ENCODE results near the gene GMDS. TPM values are rescaled to one million over a fixed set of nuclear protein-coding genes. Genes with fewer than 3 reads are reported as not detected.

Gene GMDS
- total RNA-seq, 2 experiments from 2014 or later = 29.2 to 34.3 TPM

GRCh38 chr6:1806935-1807334, 438.5 kb downstream of the GMDS start:
- H3K27ac Mint-ChIP-seq = no peak overlapping the region
- POLR2A ChIA-PET = no interaction called here
- ATAC-seq (ENCODE audit: low read depth) (no peak), DNase-seq (no peak)
- H3K4me1 Mint-ChIP-seq = no peaks in the 10 kb centered on the region
- peaks cover 2% of the 10 kb centered on the region for H3K27me3 Mint-ChIP-seq
- H3K9me3 Mint-ChIP-seq = no peaks in the 10 kb centered on the region
- H3K4me3 Mint-ChIP-seq = no peak overlapping the region
- H3K36me3 Mint-ChIP-seq = no peaks in the 10 kb centered on the region

GRCh38 chr6:1802491-1803395, 442.7 kb downstream of the GMDS start:
- ATAC-seq (ENCODE audit: low read depth) (no peak), DNase-seq (no peak)
- no peak overlapping the region for H3K4me3 Mint-ChIP-seq
- POLR2A ChIA-PET = no interaction called here
- H3K27me3 Mint-ChIP-seq = peaks cover 2% of the 10 kb centered on the region
- peaks cover 3% of the 10 kb centered on the region for H3K4me1 Mint-ChIP-seq
- no peaks in the 10 kb centered on the region for H3K9me3 Mint-ChIP-seq
- no peak overlapping the region for H3K27ac Mint-ChIP-seq
- H3K36me3 Mint-ChIP-seq = no peaks in the 10 kb centered on the region

- Mint-ChIP-seq H3K9me3 (no peaks in the 10 kb centered on the region), H3K27ac (no peak overlapping the region), H3K27me3 (peaks cover 2% of the 10 kb centered on the region), H3K4me3 (no peak overlapping the region), H3K36me3 (no peaks in the 10 kb centered on the region), H3K4me1 (peaks cover 7% of the 10 kb centered on the region)
- DNase-seq (no peak), ATAC-seq (ENCODE audit: low read depth) (no peak)
- POLR2A ChIA-PET = no interaction called here
These were observed 444.0 kb downstream of the GMDS start for GRCh38 chr6:1801401-1801800.

- peaks cover under 1% of the 10 kb centered on the region for H3K27me3 Mint-ChIP-seq
- ATAC-seq (ENCODE audit: low read depth) (no peak), DNase-seq (no peak)
- POLR2A ChIA-PET = no interaction called here
- no peaks in the 10 kb centered on the region for H3K36me3 Mint-ChIP-seq
- no peak overlapping the region for H3K27ac Mint-ChIP-seq
- no peaks in the 10 kb centered on the region for H3K9me3 Mint-ChIP-seq
- no peak overlapping the region for H3K4me3 Mint-ChIP-seq
- H3K4me1 Mint-ChIP-seq = peaks cover 7% of the 10 kb centered on the region
These were observed 444.6 kb downstream of the GMDS start for GRCh38 chr6:1800845-1801244.

- Mint-ChIP-seq H3K4me3 (no peak overlapping the region), H3K36me3 (no peaks in the 10 kb centered on the region), H3K4me1 (peaks cover 7% of the 10 kb centered on the region), H3K9me3 (no peaks in the 10 kb centered on the region), H3K27me3 (no peaks in the 10 kb centered on the region), H3K27ac (no peak overlapping the region)
- POLR2A ChIA-PET = no interaction called here
- ATAC-seq (ENCODE audit: low read depth) (no peak), DNase-seq (no peak)
These were observed 446.5 kb downstream of the GMDS start for GRCh38 chr6:1798965-1799325.

GRCh38 chr6:1798303-1798964, 447.0 kb downstream of the GMDS start:
- Mint-ChIP-seq H3K4me3 (no peak overlapping the region), H3K27me3 (no peaks in the 10 kb centered on the region), H3K36me3 (peaks cover 2% of the 10 kb centered on the region), H3K4me1 (peaks cover 7% of the 10 kb centered on the region), H3K9me3 (no peaks in the 10 kb centered on the region), H3K27ac (no peak overlapping the region)
- DNase-seq (no peak), ATAC-seq (ENCODE audit: low read depth) (no peak)
- POLR2A ChIA-PET = no interaction called here

- ATAC-seq (ENCODE audit: low read depth) (no peak), DNase-seq (no peak)
- H3K36me3 Mint-ChIP-seq = peaks cover 2% of the 10 kb centered on the region
- no peak overlapping the region for H3K4me3 Mint-ChIP-seq
- no peaks in the 10 kb centered on the region for H3K9me3 Mint-ChIP-seq
- peaks cover 7% of the 10 kb centered on the region for H3K4me1 Mint-ChIP-seq
- POLR2A ChIA-PET = no interaction called here
- no peaks in the 10 kb centered on the region for H3K27me3 Mint-ChIP-seq
- no peak overlapping the region for H3K27ac Mint-ChIP-seq
These were observed 447.6 kb downstream of the GMDS start for GRCh38 chr6:1797801-1798200.

GRCh38 chr6:1796706-1797529, 448.5 kb downstream of the GMDS start:
- DNase-seq = no peak
- peaks cover 7% of the 10 kb centered on the region for H3K4me1 Mint-ChIP-seq
- no peak overlapping the region for H3K27ac Mint-ChIP-seq
- H3K4me3 Mint-ChIP-seq = no peak overlapping the region
- ATAC-seq (ENCODE audit: low read depth) = no peak
- POLR2A ChIA-PET = no interaction called here
- no peaks in the 10 kb centered on the region for H3K27me3 Mint-ChIP-seq
- H3K9me3 Mint-ChIP-seq = no peaks in the 10 kb centered on the region
- H3K36me3 Mint-ChIP-seq = peaks cover 2% of the 10 kb centered on the region

- Mint-ChIP-seq H3K4me1 (peaks cover 7% of the 10 kb centered on the region), H3K36me3 (peaks cover 2% of the 10 kb centered on the region), H3K9me3 (no peaks in the 10 kb centered on the region), H3K27ac (no peak overlapping the region), H3K4me3 (no peak overlapping the region), H3K27me3 (no peaks in the 10 kb centered on the region)
- ATAC-seq (ENCODE audit: low read depth) = no peak
- POLR2A ChIA-PET = no interaction called here
- DNase-seq = no peak
These were observed 449.5 kb downstream of the GMDS start for GRCh38 chr6:1795910-1796309.

- ATAC-seq (ENCODE audit: low read depth) (peak; percentile 61), DNase-seq (no peak)
- POLR2A ChIA-PET = no interaction called here
- Mint-ChIP-seq H3K36me3 (peaks cover 2% of the 10 kb centered on the region), H3K4me1 (peaks cover 5% of the 10 kb centered on the region), H3K9me3 (no peaks in the 10 kb centered on the region), H3K27ac (no peak overlapping the region), H3K4me3 (no peak overlapping the region), H3K27me3 (no peaks in the 10 kb centered on the region)
These were observed 452.4 kb downstream of the GMDS start for GRCh38 chr6:1792989-1793388.

- DNase-seq (no peak), ATAC-seq (ENCODE audit: low read depth) (no peak)
- no peaks in the 10 kb centered on the region for H3K9me3 Mint-ChIP-seq
- H3K4me1 Mint-ChIP-seq = no peaks in the 10 kb centered on the region
- no peak overlapping the region for H3K4me3 Mint-ChIP-seq
- no peaks in the 10 kb centered on the region for H3K27me3 Mint-ChIP-seq
- H3K36me3 Mint-ChIP-seq = peaks cover 2% of the 10 kb centered on the region
- POLR2A ChIA-PET = no interaction called here
- no peak overlapping the region for H3K27ac Mint-ChIP-seq
These were observed 454.7 kb downstream of the GMDS start for GRCh38 chr6:1790684-1791083.

- ATAC-seq (ENCODE audit: low read depth) = no peak
- no peaks in the 10 kb centered on the region for H3K9me3 Mint-ChIP-seq
These were observed 456.3 kb downstream of the GMDS start for GRCh38 chr6:1789092-1789491.

GRCh38 chr6:1787894-1788293, 457.5 kb downstream of the GMDS start:
- H3K4me3 Mint-ChIP-seq = no peak overlapping the region
- POLR2A ChIA-PET = no interaction called here
- H3K27ac Mint-ChIP-seq = no peak overlapping the region
- no peak for DNase-seq
- H3K4me1 Mint-ChIP-seq = no peaks in the 10 kb centered on the region
- ATAC-seq (ENCODE audit: low read depth) = no peak
- H3K9me3 Mint-ChIP-seq = no peaks in the 10 kb centered on the region
- no peaks in the 10 kb centered on the region for H3K36me3 Mint-ChIP-seq
- no peaks in the 10 kb centered on the region for H3K27me3 Mint-ChIP-seq

More at GRCh38 chr6:1789092-1789491, 456.3 kb downstream of the GMDS start:
- POLR2A ChIA-PET = no interaction called here
- no peak for DNase-seq
- Mint-ChIP-seq H3K27me3 (no peaks in the 10 kb centered on the region), H3K4me3 (no peak overlapping the region), H3K36me3 (peaks cover 2% of the 10 kb centered on the region), H3K4me1 (no peaks in the 10 kb centered on the region), H3K27ac (no peak overlapping the region)

Measured in activated naive CD8-positive, alpha-beta T cell treated with anti-CD3 and anti-CD28 coated beads, Interleukin-2, amount 10 ng/mL, durations not matched to agents 7 days and 5 days (primary cell).